Activated naive CD4-positive, alpha-beta T cell treated with anti-CD3 and anti-CD28 coated beads for 36 hours (primary cell): Measurements from ENCODE around the gene PMAIP1. TPM values are rescaled to one million over a fixed set of nuclear protein-coding genes. Genes with fewer than 3 reads are reported as not detected.

Experiments used
- CTCF ChIA-PET: fragments of 350-600 bp; sonication (Branson Sonifier 250); formaldehyde crosslinking; loops from one replicate; lab custom pipeline; 2021; ENCODE audit warnings: antibody characterized with exemption; lab: Charles Lee
- DNase-seq: peaks from one replicate; pipeline ENCODE4 v3.0.0-alpha.2; 2020
- H3K27ac Mint-ChIP-seq: one replicate; pipeline ENCODE4 v1.8.0; 2021; ENCODE audit warnings: mild to moderate bottlenecking, mixed read lengths
- H3K27me3 Mint-ChIP-seq: one replicate; pipeline ENCODE4 v1.8.0; 2021; ENCODE audit warnings: low read depth, mixed read lengths
- H3K36me3 Mint-ChIP-seq: one replicate; pipeline ENCODE4 v1.8.0; 2021; ENCODE audit warnings: low read depth, mixed read lengths
- H3K4me1 Mint-ChIP-seq: one replicate; pipeline ENCODE4 v1.8.0; 2021; ENCODE audit warnings: low read depth, mixed read lengths
- H3K4me3 Mint-ChIP-seq: one replicate; pipeline ENCODE4 v1.8.0; 2021; ENCODE audit warnings: mild to moderate bottlenecking, moderate library complexity, mixed read lengths
- H3K9me3 Mint-ChIP-seq: one replicate; pipeline ENCODE4 v1.8.0; 2021; ENCODE audit warnings: mixed read lengths
- intact Hi-C: fragments of 100-400 bp; cut with micrococcal nuclease; formaldehyde crosslinking; loops from one replicate; pipeline ENCODE4 v1.15.1; 2023
- total RNA-seq, 2 experiments: library from RNA; stranded (reverse); gene quantifications; one replicate each; pipeline ENCODE4 v1.2.3, GENCODE V29; 2021

The PMAIP1 gene
- total RNA-seq, 2 experiments from 2014 or later, result 132 to 141 TPM

DNA sequence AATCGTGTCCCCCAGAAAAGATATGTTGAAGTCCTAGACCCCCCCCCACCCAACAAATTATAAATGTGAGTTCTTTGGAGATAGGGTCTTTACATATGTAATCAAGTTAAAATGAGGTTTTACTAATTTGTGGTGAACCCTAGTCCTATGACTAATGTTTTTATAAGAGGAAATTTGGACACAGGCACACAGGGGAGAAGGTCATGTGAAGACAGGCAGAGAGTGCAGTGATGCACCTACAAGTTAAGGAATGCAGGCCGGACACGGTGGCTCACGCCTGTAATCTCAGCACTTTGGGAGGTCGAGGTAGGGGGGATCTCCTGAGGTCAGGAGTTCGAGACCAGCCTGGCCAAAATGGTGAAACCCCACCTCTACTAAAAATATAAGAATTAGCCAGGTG is 5.8 kb upstream of the PMAIP1 start:
- Mint-ChIP-seq H3K36me3 (peaks cover 1% of the 10 kb centered on the region), H3K4me3 (no peak overlapping the region), H3K9me3 (no peaks in the 10 kb centered on the region), H3K27me3 (no peaks in the 10 kb centered on the region), H3K4me1 (peaks cover 7% of the 10 kb centered on the region), H3K27ac (no peak overlapping the region)
- DNase-seq, result no peak
- CTCF ChIA-PET, result no interaction called here
- intact Hi-C loops, result no loop called here

DNA sequence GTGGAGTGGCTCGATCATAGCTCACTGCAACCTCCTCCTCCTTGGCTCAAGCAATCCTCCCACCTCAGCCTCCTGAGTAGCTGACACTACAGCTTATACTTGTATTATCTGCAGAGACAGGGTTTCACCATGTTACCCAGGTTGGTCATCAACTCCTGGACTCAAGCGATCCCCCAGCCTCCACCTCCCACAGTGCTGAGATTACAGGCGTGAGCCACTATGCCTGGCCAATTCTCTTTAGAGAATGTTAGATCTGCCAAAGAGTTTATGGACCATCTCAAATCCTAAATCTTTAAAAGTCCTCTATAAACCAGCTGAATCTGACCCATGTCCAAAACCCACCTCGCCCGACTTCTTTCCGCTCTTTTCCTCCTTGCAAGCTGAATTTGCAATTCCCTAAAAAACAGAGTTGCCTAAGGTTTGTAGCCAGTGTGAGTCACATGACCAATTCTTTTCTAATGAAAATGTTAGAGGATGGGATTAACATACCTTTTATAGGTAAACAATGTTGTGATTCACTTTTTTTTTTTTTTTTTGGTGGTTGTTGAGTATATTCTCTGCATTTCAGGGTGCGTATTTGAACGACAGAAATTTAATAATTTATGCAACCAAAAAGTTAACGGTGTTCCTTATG is 2.4 kb upstream of the PMAIP1 start:
- Mint-ChIP-seq H3K4me3 (no peak overlapping the region), H3K4me1 (peaks cover 13% of the 10 kb centered on the region), H3K27ac (no peak overlapping the region), H3K9me3 (no peaks in the 10 kb centered on the region), H3K36me3 (peaks cover 24% of the 10 kb centered on the region), H3K27me3 (no peaks in the 10 kb centered on the region)
- intact Hi-C loops, result no loop called here
- CTCF ChIA-PET, result no interaction called here
- no peak for DNase-seq

DNA sequence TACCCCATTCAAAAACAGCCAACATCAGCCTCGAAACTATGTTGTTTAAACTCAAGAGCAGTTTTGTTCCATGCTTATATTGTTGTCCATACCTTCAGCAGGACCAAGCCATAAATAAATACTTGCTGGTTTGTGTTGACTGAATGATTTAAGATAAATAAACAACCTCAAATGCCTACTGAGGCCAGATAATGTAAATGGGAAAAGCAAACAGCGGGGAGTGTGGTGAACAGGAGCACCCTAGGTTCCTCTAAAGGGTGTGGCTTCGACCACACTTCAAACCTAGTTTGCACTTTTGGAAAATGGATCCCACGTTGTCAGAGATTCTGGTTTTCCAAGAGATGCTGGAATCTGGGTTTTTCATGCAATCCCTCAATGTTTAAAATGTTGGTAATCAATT is 1.7 kb upstream of the PMAIP1 start:
- peaks cover 20% of the 10 kb centered on the region for H3K4me1 Mint-ChIP-seq
- no peak overlapping the region for H3K27ac Mint-ChIP-seq
- intact Hi-C loops, result no loop called here
- CTCF ChIA-PET, result no interaction called here
- no peak for DNase-seq
- peak overlapping the region; percentile 94 for H3K4me3 Mint-ChIP-seq
- H3K36me3 Mint-ChIP-seq, result peaks cover 31% of the 10 kb centered on the region
- no peaks in the 10 kb centered on the region for H3K27me3 Mint-ChIP-seq
- H3K9me3 Mint-ChIP-seq, result no peaks in the 10 kb centered on the region

DNA sequence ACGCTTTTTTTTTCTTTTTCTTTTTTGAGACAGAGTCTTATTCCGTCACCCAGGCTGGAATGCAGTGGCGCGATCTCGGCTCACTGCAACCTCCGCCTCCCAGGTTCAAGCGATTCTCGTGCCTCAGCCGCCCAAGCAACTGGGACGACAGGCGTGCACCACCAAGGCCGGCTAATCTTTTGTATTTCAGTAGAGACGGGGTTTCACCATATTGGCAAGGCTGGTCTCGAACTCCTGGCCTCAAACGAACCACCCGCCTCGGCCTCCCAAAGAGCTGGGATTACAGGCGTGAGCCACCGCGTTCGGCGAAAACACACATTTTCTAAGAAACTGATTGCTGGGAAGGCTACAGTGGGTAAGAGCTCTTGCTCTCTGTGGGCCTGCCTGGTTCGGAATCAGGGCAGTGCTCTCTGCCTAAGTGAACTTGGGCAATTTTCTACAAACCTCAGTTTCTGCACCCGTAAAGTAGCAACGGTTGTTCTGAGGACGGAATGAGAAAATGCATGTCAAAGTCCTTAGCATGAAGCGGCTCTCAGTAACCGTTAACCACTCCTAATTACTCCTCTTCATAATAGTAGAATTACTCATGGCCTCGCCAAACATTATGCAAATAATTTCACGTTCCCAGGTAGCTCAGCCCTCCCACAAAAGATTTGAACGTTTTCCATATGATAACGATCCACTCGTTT is 1.0 kb upstream of the PMAIP1 start:
- H3K36me3 Mint-ChIP-seq, result peaks cover 34% of the 10 kb centered on the region
- H3K27me3 Mint-ChIP-seq, result no peaks in the 10 kb centered on the region
- H3K27ac Mint-ChIP-seq, result peak overlapping the region; percentile 99
- intact Hi-C loops, result loop anchor here (1.0 kb wide), 5 partner anchors 13 to 759 kb away; partner anchors contain the start of genes LMAN1 and SEC11C
- peak overlapping the region; percentile 94 for H3K4me3 Mint-ChIP-seq
- DNase-seq, result peak; percentile 21
- CTCF ChIA-PET, result interaction anchor here (0.8 to 3.0 kb wide), 7 partner anchors 16 to 92 kb away, joined by 3 to 9 read pairs (median 4); no protein-coding TSS in a partner anchor
- H3K4me1 Mint-ChIP-seq, result peaks cover 23% of the 10 kb centered on the region
- H3K9me3 Mint-ChIP-seq, result no peaks in the 10 kb centered on the region

DNA sequence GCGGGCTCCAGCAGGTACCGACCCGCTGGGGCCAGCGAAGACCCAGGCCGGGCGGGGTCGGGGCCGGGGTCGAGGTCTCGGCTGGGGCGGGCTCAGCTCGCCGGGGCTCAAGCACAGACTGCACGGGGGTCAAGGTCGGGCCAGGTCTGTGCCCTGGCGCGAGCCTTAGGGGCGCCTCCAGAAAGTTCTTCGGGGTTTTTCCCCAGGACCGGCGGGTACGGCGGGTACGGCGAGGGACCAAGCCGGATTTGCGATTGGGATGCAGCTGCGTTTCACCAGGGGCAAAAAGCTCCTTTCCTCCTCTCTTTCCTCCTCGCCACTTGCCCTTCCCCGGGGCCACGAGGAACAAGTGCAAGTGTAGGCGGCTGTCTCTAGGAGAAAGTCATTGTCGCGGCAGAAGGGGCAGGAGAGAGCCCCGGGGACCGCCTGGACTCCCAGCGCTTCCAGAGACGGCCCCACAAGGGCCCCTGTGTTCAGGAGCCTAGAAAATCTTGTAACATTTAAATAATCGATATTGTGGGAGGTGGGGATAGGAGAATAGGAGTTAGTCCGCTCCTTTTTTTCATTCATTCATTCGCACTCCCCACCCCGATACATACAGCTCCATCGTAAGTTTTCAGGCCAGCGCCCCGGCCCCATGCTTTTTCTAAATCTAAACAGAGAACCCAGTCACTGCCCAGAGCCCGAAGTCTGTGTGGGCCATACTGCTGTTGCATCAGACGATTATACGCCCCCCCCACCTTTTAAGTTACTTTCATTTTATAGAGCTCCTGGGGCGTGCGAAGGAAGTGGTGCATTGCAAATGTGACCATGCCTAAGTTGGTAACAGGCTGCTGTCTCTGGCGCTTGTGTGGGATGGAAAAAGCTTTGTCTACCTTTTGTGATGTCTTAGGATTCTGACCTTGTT is 679 bp downstream of the PMAIP1 start:
- Mint-ChIP-seq H3K27me3 (no peaks in the 10 kb centered on the region), H3K36me3 (peaks cover 44% of the 10 kb centered on the region), H3K9me3 (no peaks in the 10 kb centered on the region), H3K27ac (peak overlapping the region; percentile 98), H3K4me3 (peak overlapping the region; percentile 94), H3K4me1 (peaks cover 37% of the 10 kb centered on the region)
- peak; percentile 83 for DNase-seq
- CTCF ChIA-PET, result interaction anchor here (0.6 to 3.0 kb wide), 6 partner anchors 18 to 53 kb away, joined by 3 to 9 read pairs (median 3); no protein-coding TSS in a partner anchor
- intact Hi-C loops, result loop anchor here (5.0 kb wide), 2 partner anchors 1228 to 1353 kb away; partner anchors contain the start of gene MALT1

DNA sequence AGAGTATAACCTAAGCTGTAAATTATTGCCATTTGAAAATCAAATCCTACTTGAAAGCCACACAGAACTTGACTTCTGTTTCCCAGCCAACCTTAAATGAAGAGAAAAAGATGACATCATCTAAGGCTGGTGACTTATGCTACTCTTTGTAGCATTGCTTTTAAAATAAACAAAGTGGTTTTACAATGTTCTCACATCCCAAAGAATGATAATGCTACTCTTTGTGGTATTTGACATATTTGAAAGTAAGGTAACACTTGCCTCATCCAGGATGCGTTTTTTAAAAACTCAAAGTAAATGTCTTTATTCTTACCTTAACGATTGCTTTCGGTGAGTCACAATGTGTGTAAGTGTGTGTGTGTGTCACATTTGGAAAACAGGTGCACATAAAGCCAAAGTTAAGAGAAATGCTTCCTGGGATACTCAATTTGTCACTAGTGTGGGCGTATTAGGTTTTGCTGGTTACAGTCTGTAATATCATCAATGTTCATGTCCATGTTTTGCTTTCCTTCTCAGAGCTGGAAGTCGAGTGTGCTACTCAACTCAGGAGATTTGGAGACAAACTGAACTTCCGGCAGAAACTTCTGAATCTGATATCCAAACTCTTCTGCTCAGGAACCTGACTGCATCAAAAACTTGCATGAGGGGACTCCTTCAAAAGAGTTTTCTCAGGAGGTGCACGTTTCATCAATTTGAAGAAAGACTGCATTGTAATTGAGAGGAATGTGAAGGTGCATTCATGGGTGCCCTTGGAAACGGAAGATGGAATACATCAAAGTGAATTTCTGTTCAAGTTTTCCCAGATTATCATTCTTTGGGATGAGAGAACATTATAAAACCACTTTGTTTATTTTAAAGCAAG is 2.6 kb downstream of the PMAIP1 start:
- Mint-ChIP-seq H3K4me1 (peaks cover 55% of the 10 kb centered on the region), H3K36me3 (peaks cover 44% of the 10 kb centered on the region), H3K27ac (peak overlapping the region; percentile 98), H3K27me3 (no peaks in the 10 kb centered on the region), H3K9me3 (no peaks in the 10 kb centered on the region), H3K4me3 (peak overlapping the region; percentile 94)
- DNase-seq, result peak; percentile 63
- CTCF ChIA-PET, result no interaction called here
- intact Hi-C loops, result loop anchor here (1.0 to 5.0 kb wide), 7 partner anchors 15 to 1355 kb away; partner anchors contain the start of gene MALT1

DNA sequence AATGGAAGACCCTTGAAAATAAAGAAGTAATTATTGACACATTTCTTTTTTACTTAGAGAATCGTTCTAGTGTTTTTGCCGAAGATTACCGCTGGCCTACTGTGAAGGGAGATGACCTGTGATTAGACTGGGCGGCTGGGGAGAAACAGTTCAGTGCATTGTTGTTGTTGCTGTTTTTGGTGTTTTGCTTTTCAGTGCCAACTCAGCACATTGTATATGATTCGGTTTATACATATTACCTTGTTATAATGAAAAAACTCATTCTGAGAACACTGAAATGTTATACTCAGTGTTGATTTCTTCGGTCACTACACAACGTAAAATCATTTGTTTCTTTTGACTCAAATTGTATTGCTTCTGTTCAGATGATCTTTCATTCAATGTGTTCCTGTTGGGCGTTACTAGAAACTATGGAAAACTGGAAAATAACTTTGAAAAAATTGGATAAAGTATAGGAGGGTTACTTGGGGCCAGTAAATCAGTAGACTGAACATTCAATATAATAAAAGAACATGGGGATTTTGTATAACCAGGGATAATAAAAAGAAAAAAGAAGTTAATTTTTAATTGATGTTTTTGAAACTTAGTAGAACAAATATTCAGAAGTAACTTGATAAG is 3.3 kb downstream of the PMAIP1 start:
- Mint-ChIP-seq H3K4me3 (peak overlapping the region; percentile 94), H3K27me3 (no peaks in the 10 kb centered on the region), H3K4me1 (peaks cover 59% of the 10 kb centered on the region), H3K9me3 (no peaks in the 10 kb centered on the region), H3K27ac (peak overlapping the region; percentile 98), H3K36me3 (peaks cover 44% of the 10 kb centered on the region)
- intact Hi-C loops, result loop anchor here (1.0 to 5.0 kb wide), 7 partner anchors 14 to 1356 kb away; partner anchors contain the start of gene MALT1
- DNase-seq, result no peak
- CTCF ChIA-PET, result no interaction called here

DNA sequence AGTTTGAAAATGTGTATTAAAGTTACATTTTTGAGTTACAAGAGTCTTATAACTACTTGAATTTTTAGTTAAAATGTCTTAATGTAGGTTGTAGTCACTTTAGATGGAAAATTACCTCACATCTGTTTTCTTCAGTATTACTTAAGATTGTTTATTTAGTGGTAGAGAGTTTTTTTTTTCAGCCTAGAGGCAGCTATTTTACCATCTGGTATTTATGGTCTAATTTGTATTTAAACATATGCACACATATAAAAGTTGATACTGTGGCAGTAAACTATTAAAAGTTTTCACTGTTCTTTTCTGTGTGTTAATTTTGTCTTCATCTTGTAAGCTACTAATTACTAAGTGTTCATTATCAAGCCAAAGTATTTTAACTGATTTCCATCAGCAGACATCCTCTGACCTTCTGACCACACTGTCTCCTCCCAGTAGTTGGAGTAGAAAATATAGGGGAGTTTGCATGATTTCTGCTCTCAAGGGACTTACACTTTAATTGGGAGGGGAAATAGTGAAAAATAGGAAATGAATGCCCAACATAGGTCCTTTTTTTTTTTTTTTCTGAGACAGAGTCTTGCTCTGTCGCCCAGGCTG is 4.3 kb downstream of the PMAIP1 start:
- H3K36me3 Mint-ChIP-seq, result peaks cover 42% of the 10 kb centered on the region
- intact Hi-C loops, result loop anchor here (5.0 kb wide), 2 partner anchors 1232 to 1357 kb away; partner anchors contain the start of gene MALT1
- H3K27ac Mint-ChIP-seq, result peak overlapping the region; percentile 74
- no peak for DNase-seq
- no peaks in the 10 kb centered on the region for H3K27me3 Mint-ChIP-seq
- peak overlapping the region; percentile 32 for H3K4me3 Mint-ChIP-seq
- CTCF ChIA-PET, result interaction anchor here (0.6 to 1.9 kb wide), 2 partner anchors 19 to 23 kb away, joined by 3 to 4 read pairs; no protein-coding TSS in a partner anchor
- peaks cover 56% of the 10 kb centered on the region for H3K4me1 Mint-ChIP-seq
- no peaks in the 10 kb centered on the region for H3K9me3 Mint-ChIP-seq

DNA sequence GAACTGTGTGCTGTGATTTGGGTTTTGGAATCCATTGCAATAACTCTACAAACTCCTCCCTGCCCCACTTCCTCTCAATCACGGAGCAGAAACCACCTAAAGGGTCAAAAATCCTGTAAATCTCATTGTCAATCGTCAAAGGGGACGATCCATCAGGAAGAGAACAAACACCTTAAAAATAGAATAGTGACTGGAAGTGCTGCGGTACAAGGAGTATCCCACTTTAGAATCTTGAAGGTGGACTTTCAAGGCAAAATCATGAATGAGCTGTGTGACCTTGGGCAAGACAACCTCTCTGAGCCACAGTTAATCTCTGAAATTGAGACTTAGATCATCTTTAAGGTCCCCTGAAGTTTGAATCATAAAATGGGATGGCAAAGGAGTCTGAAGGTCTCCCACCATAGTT is 5.9 kb downstream of the PMAIP1 start:
- CTCF ChIA-PET, result interaction anchor here (0.6 to 1.9 kb wide), 3 partner anchors 21 to 67 kb away, joined by 3 to 5 read pairs (median 4); no protein-coding TSS in a partner anchor
- no peak for DNase-seq
- Mint-ChIP-seq H3K4me3 (no peak overlapping the region), H3K9me3 (no peaks in the 10 kb centered on the region), H3K27ac (no peak overlapping the region), H3K4me1 (peaks cover 57% of the 10 kb centered on the region), H3K27me3 (no peaks in the 10 kb centered on the region), H3K36me3 (peaks cover 34% of the 10 kb centered on the region)
- intact Hi-C loops, result no loop called here

DNA sequence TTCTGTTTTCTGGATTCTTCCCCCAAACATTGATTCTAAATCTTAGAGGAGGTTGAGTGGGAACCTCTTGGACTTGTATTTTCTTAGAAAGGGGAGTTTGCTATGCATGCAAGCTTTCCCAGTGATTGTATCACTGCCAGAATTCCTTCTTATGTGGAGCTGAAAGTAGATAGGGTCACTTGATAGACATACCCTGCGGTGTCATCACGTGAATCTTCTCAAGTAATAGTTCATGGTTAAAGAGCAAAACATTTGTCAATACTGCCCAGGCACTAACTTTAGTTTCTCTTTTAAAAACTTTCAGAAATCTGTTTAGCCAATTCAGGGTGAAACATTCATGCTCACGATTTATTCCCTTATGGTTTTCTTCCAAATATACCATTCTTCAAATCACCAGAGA is 6.4 kb downstream of the PMAIP1 start:
- Mint-ChIP-seq H3K4me1 (peaks cover 60% of the 10 kb centered on the region), H3K27me3 (no peaks in the 10 kb centered on the region), H3K4me3 (no peak overlapping the region), H3K36me3 (peaks cover 29% of the 10 kb centered on the region), H3K9me3 (no peaks in the 10 kb centered on the region), H3K27ac (no peak overlapping the region)
- intact Hi-C loops, result no loop called here
- DNase-seq, result no peak
- CTCF ChIA-PET, result interaction anchor here (0.6 to 1.8 kb wide), 4 partner anchors 14 to 1484 kb away, joined by 3 to 10 read pairs (median 5); no protein-coding TSS in a partner anchor
